ENCODE results near the gene IL20. TPM values are rescaled to one million over a fixed set of nuclear protein-coding genes. Genes with fewer than 3 reads are reported as not detected.

The IL20 gene
- polyA plus RNA-seq, 3 donors: 0.67 to 1.7 TPM; not detected in 1

DNA sequence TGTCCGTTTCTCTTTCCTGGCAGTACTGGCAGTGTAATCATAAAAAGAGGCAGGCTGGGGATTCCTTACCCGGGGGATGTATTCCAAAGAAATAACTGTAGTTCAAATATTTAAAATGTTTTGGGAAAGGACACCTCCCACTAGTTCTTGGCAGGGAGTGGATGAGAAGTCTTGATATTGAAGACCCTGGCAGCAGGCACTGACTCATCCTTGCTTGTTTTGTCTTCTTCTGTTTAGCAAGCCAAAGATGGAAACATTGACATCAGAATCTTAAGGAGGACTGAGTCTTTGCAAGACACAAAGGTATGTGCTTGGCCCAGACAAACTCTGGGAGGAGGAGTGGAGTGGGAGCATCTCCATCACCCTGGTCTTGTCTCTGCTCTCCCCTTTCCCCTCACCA is 639 bp downstream of the IL20 start:
- WGBS, 3 donors: 31 to 61% (median 51%) methylated on average over 2 of the region's 2 CpGs
- H3K27ac ChIP-seq (ENCODE audit: low read depth, low read length): no peak overlapping the region

DNA sequence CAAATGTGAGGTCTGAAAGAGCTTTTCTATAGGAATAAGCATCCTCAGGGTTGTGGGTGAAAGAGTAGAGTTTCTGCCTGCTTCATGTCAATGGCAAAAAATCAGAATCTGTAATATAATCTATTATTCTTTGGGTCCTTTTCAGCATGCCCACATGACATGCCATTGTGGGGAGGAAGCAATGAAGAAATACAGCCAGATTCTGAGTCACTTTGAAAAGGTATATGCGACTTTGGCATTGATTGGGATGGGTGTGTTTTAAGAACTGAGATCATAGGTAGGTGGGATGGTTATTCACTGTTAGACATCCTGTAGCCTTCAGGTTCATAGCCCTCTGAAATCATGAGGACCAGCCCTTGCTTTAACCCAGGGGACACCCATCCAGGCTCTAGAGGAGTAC is 1.8 kb downstream of the IL20 start:
- 84 to 95% (median 91%) methylated on average over 1 of the region's 1 CpG for WGBS, 3 donors
- no peak overlapping the region for H3K27ac ChIP-seq (ENCODE audit: low read depth, low read length)

DNA sequence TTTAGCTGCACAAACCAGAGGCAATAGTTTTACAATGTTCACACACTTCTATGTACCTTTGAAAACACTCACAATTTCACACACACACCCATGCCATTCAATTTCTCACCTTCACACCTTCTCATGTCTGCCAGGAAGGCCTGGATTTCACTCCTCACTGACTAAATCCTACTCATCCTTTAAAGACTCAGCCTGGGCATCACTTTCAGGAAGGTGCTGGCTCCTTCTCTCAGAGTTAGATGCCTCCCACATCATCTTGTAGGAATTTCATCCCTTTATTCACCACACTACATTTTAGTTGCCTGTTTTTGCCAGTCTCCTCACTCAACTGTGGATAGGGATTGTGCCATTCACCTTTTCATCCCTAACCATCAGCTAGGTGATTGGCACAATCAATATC is 2.3 kb downstream of the IL20 start:
- H3K27ac ChIP-seq (ENCODE audit: low read depth, low read length): no peak overlapping the region

DNA sequence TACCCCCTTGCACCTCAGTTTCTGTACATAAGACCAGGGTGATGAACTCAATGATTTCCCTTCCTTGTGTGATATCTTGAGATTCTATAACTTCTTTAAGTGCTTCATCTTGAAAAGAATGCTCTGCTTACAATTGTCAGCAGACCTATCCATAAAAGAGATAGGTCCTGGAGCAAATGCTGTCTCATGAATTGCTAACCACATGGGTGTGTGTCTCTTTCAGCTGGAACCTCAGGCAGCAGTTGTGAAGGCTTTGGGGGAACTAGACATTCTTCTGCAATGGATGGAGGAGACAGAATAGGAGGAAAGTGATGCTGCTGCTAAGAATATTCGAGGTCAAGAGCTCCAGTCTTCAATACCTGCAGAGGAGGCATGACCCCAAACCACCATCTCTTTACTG is 2.8 kb downstream of the IL20 start:
- no peak overlapping the region for H3K27ac ChIP-seq (ENCODE audit: low read depth, low read length)
- WGBS, 3 donors: 56 to 68% (median 59%) methylated on average over 1 of the region's 1 CpG

DNA sequence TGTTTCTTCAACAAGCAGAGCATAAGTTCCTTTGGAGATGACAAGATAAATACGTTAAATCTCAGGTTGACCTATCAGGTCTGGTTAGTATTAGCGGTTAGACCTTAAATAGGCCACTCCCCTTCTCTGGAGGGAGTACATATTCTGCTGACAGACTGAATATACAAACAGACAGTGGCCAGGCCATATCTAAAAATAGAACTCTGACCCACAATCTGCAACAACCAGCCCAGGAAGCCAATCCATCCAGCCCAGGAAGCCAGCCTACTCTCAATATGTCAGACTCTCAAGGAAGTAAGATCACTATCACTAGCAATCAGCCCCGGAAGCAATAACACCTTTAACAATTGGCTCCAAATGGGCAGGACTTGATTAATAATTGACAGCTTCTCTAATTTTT is 6.7 kb downstream of the IL20 start:
- WGBS, 3 donors: 73 to 85% (median 81%) methylated on average over 3 of the region's 3 CpGs

DNA sequence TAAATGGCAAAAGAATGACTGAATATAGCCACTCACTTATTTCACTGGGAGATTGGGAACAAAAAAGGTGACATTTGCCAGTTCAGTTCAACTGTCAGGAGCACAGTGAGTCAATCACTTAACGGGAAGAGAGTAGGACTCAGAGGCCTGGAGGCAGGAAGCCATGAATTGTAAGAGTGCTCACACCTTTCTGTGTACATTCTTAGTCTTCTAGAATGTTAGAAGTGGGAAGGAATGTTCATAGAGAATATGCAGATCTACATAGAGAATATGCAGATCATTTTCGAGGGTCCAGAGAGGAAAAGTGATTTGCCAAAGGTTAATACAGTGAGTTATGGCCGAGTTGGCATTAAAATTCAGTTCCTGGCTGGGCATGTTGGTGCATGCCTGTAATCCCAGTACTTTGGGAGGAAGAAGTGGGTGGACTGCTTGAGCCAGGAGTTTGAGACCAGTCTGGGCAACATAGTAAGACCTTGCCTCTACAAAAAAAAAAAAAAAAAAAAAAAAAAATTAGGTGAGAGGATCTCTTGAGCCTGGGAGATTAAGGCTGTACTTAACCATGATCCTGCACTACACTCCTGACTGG is 8.3 kb downstream of the IL20 start:
- H3K27ac ChIP-seq (ENCODE audit: low read depth, low read length): no peak overlapping the region
- 83 to 84% (median 84%) methylated on average over 3 of the region's 3 CpGs for WGBS, 3 donors

More for the DNA sequence above, 6.7 kb downstream of the IL20 start:
- no peak overlapping the region for H3K27ac ChIP-seq (ENCODE audit: low read depth, low read length)

DNA sequence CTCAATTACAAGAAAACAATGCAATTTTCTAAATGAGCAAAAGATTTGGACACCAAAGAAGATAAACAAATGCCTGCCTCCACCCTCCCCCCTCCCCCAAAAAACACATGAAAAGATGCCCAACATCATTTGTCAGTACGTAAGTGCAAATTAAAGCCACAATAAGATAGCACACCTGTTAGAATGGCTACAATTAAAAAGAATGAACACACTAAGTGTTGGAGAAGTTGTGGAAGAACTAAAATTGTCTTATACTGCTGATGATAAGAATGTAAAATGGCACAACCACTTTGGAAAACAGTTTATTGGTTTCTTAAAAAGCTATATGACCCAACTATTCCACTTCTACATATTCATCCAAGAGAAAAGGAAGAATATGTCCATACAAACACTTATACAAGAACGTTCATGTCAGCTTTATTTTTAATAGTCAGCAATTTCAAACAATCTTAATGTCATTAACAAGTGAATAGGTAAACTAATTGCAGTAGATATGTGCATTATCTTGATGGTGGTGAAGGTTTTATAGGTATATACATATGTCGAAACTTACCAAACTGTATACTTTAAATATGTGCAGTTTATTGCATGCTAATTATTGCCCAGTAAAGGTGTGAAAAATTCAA is 10.4 kb downstream of the IL20 start:
- WGBS, 3 donors: 75 to 85% (median 81%) methylated on average over 3 of the region's 3 CpGs
- no peak overlapping the region for H3K27ac ChIP-seq (ENCODE audit: low read depth, low read length)

DNA sequence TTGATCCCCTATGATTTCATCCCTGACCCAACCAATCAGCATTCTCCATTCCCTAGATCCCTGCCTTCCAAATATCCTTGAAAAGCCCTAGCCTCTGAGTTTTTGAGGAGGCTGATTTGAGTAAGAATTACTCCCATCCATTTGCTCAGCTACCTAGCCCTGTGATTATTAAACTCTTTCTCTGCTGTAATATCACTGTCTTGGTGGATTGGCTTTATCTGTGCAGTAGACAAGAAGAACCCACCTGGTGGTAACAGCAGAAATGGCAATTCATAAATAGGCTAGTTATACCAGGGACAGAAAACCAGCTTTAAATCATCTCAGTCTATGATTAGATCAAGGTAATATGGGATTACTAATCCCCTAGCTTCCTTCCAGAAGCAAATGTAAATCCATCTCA is 13.0 kb downstream of the IL20 start:
- no peak overlapping the region for H3K27ac ChIP-seq (ENCODE audit: low read depth, low read length)

DNA sequence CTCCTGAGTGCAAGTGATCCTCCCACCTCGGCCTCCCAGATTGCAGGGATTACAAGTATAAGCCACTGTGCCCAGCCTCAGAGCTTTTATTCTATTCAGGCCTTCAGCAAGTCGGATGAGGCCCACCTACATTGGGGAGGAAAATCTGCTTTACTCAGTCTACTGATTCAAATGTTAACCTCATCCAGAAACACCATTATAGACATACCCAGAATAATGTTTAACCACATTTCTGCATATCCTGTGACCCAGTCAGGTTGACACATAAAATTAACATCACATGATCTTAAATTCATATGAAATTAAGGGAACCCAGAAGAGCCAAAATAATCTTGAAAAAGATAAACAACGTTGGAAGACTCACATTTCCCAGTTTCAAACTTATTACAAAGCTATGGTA is 14.9 kb downstream of the IL20 start:
- 67 to 81% (median 81%) methylated on average over 3 of the region's 3 CpGs for WGBS, 3 donors
- H3K27ac ChIP-seq (ENCODE audit: low read depth, low read length): no peak overlapping the region

DNA sequence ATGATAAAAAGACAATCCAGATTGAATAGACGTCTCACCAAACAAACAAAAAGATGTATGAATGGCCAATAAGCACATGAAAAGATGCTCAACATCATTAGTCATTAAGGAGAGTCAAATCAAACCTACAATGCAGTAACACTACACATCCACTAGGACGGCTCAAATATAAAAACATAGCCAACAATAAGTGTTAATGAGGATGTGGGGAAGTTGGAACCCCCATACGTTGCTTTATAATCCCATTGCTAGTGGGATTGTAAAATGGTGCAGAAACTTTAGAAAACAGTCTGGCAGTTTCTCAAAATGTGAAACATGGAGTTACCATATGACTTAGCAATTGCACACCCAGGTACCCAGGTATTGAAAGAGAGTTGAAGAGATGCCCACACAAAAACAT is 17.1 kb downstream of the IL20 start:
- 62 to 86% (median 68%) methylated on average over 3 of the region's 3 CpGs for WGBS, 3 donors
- no peak overlapping the region for H3K27ac ChIP-seq (ENCODE audit: low read depth, low read length)

DNA sequence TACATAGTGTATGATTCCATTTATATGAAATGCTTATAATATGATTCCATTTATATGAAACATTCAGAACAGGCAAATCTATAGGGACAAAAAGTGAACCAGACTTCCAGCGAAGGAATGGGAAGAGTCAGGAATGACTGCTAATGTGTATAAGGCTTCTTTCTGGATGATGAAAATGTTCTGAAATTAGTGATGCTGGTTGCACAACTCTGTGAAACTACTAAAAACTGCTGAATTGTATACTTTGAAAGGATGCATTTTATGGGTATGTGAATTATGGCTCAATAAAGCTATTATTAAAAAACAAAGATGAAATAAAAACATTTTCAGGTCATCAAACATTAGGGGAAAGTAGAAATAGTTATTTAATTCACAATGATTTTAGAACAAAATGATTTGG is 17.7 kb downstream of the IL20 start:
- H3K27ac ChIP-seq (ENCODE audit: low read depth, low read length): no peak overlapping the region
- WGBS, 3 donors: 87 to 100% (median 93%) methylated on average over 1 of the region's 1 CpG

DNA sequence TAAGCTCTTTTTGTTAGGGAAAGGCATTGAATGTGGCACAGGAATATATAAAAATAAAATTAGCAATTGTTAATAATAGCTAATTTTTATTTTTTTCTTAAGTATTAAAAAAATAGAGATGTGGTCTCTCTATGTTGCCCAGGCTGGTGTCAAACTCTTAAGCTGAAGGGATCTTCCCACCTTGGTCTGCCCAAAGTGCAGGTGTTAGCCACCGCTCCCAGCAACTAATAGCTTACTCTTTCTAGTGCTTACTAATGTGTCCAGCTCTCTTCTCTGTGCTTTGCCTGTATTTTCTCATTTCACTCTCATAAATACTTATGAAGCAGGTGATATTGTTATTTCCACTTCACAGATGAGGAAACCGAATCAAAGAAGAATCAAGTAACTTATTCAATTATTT is 18.5 kb downstream of the IL20 start:
- no peak overlapping the region for H3K27ac ChIP-seq (ENCODE audit: low read depth, low read length)
- WGBS, 3 donors: 89 to 96% (median 95%) methylated on average over 2 of the region's 2 CpGs

DNA sequence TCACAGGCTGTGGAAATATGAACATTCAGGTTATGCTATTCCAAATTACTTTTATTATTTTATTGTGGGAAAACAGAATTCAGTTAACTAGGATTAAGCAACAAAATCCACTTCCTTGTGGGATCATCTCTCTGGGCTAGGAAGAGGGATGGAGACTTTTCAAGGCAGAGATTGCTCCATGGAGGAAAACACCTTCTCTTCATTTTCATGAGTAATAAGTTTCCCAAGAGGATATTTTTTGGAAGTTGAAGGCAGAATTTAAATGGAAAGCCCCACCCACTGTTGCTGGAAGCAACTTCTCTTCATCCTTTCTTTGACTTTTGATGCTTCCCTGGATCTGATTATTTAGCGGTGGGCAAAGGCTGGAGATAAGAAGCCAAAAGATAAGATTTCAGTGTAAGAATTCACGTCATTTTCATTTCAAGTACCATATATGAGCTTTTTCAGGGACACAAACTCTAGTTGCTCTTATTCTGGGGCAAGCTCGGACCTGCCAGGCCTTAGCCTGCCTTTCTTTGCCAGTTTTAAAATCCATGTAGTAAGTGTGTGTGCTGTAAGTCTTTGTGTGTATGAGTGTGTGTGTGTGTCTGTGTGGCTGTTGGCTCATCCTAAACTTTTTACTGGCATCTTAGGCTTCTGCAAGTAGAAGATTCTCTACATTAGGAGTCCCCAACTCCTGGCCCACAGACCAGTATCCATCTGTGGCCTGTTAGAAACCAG is 20.1 kb downstream of the IL20 start:
- WGBS, 3 donors: 70 to 86% (median 84%) methylated on average over 3 of the region's 3 CpGs
- no peak overlapping the region for H3K27ac ChIP-seq (ENCODE audit: low read depth, low read length)

DNA sequence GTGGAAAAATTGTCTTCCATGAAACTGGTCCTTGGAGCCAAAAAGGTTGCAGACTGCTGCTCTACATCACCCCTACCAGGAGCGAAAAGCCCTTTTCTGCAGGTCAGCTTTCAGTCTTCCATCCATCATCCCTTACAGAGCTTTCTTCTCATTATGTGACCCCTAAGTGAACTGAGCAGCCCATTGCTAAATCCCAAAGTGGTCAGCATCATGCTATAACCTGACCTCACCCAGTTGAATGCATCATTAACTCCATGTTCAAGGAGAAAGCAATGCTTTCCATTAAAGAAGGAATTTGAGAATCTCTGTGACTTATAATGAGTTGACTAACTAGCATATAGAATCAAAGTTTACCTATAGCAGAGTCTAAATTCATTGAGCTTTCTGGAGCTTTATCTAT is 21.4 kb downstream of the IL20 start:
- no peak overlapping the region for H3K27ac ChIP-seq (ENCODE audit: low read depth, low read length)
- 91 to 94% (median 94%) methylated on average over 1 of the region's 1 CpG for WGBS, 3 donors

DNA sequence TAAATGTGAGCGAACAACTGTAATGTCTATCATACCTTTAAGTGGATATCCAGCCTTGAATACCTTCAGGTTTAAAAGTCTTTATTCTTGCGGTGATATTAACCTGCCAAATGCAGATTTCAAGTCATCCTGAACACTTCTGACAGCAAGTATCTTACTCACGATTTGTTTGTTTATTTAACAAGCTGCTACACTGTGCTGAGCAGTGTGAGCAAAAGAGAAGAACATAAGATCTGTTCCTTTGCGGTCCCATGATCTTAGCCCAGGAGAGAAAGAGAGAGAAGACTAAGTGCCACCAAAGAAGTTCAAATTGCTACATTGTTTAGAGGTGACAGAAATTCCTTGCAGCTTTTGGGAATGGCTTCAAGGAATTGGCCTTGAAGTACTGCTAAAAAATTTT is 22.3 kb downstream of the IL20 start:
- WGBS, 3 donors: 69 to 85% (median 78%) methylated on average over 4 of the region's 4 CpGs
- no peak overlapping the region for H3K27ac ChIP-seq (ENCODE audit: low read depth, low read length)

DNA sequence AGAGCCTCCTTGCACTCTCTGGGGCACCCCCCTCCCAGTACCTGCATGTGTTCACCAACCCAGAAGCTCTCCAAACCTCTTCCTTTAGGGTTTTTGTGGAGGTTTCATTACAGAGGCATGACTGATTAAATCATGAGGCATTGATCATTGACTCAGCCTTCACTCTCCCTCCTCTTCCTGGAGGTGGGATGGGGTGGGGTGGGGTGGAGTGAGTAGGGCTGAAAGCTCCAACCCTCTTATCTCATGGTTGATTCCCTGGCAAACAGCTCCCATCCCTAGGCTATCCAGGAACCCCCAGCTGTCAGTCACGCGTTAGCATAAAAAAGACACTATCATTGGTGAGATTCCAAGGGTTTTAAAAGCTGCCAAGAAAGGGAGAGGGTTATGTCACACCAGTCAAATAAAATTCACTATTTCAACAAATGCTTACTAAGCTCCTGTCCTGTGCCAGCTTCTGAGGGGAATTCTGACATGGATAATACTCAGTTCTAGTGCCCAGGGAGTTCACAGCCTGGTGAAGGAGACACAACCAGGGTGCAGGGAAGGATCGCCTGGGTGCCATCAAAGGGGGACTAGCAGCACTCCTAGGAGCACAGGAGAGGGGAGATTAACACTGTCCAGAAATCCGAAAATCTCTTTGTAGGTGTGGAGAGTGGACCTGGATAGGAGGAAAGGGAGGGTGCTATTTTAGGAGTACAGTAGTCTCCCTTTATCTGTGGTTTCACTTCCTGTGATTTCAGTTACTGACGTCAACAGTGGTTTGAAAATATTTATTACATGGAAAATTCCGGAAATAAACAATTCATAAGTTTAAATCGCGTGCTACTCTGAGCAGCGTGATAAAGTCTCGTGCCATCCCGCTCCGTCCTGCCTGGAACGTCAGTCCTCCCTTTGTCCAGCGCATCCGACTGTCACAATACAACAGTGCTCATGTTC is 25.0 kb downstream of the IL20 start:
- no peak overlapping the region for H3K27ac ChIP-seq (ENCODE audit: low read depth, low read length)
- 51 to 78% (median 55%) methylated on average over 15 of the region's 15 CpGs for WGBS, 3 donors

DNA sequence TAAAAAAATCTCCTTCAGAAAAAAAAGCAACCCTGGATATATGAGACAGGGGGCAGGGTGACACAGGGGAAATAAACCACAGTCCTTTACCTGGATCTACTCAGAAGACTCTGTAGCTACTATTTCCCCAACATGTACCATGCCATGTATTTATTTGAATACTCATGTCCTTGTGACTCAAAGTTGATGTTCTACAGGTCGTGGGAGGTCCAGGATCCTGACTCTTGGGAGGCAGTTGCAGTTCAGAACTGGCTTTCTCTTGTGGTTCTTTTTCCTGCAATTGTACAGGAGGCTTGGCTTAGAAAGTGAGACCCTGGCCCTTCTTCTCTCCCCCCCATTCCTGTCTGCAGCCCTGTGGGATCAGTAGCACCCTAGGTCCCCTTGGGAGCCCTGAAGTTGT is 26.0 kb downstream of the IL20 start:
- no peak overlapping the region for H3K27ac ChIP-seq (ENCODE audit: low read depth, low read length)
- WGBS, 3 donors: 73 to 81% (median 81%) methylated on average over 1 of the region's 1 CpG

DNA sequence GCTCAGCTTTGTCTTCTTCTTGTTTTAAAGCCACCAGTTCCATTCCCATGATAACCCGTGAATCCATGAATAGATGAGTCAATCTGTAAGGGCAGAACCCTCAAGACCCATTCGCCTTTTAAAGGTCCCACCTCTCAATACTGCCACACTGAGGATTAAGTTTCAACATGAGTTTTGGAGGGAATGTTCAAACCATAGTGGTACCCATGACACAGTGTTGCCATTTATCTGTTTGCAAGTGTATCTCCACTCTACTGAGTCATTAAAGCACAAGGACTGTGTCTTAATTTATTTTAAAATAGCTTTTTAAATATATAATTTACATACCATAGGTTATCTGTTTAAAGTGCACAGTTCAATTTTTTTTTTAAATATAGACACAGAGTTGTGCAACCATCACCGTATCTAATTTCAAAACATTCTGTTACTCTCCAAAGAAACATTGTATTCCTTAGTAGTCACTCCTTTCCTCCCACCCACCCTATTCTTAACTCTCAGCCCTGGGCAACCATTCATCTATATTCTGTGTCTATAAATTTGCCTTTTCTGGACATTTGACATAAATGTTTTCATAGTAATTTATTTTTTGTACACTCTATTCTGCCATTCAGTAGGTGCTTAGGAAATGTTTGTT is 27.0 kb downstream of the IL20 start:
- WGBS, 3 donors: 66 to 79% (median 69%) methylated on average over 3 of the region's 3 CpGs
- no peak overlapping the region for H3K27ac ChIP-seq (ENCODE audit: low read depth, low read length)

DNA sequence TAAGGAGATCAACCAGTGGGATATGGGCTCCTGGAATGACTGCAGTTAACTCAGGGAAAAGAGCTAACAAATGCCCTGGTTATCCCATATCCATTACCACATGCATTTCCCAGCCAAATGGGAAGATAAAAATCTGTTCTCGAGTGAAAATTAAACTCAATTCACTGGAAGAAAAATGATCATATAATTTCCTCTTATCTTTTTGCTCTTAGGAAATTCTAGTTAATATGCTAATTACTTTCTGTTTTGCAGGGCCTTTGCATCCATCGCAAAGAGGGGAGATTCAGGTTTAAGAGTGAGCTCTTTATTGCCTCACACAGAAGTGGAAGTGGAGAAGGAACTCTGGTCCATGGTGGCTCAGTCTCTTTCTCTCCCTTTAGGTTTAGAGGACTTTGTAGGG is 28.0 kb downstream of the IL20 start:
- no peak overlapping the region for H3K27ac ChIP-seq (ENCODE audit: low read depth, low read length)
- WGBS, 3 donors: 65 to 72% (median 71%) methylated on average over 2 of the region's 2 CpGs

Measured in adipose tissue (tissue), 3 donors.